DOHH2 (cell line): Measurements from ENCODE around the gene SEPTIN8.

Experiments used
- CTCF ChIP-seq: fragments of 200-600 bp; sonication (generic); IDR thresholded peaks from one replicate; pipeline ENCODE4 v1.5.1; 2014; ENCODE audit warnings: antibody characterized with exemption, mild to moderate bottlenecking, low read depth, low read length; ENCODE audit not compliant: poor library complexity, severe bottlenecking
- EZH2phosphoT487 ChIP-seq: fragments of 200-600 bp; sonication (generic); IDR thresholded peaks from 2 replicates; pipeline ENCODE4 v1.6.1; 2017; ENCODE audit warnings: borderline replicate concordance, mild to moderate bottlenecking, antibody characterized with exemption, low read length, moderate library complexity, mixed read lengths

GRCh38 chr5:132812123-132812765 lies 35.2 kb upstream of the SEPTIN8 start:
- no peak for TF ChIP-seq CTCF
- TF ChIP-seq EZH2phosphoT487: no peak
